NCI-H226 (cell line): Measurements from ENCODE around the gene PTPA.
"Not testable (repeated sequence)": the region's sequence is repeated elsewhere in the genome, so short reads cannot be mapped to it uniquely, and the experiment has no call there.

Experiments
- DNase-seq: peaks from one replicate; pipeline ENCODE4 v3.0.0-alpha.2; 2015

Gene PTPA

GRCh38 chr9:129178568-129179382 lies 67.6 kb downstream of the PTPA start:
- DNase-seq, result no peak

GRCh38 chr9:129181246-129181645 lies 70.0 kb downstream of the PTPA start:
- DNase-seq, result no peak

GRCh38 chr9:129182122-129182521 lies 70.9 kb downstream of the PTPA start:
- no peak for DNase-seq

DNA sequence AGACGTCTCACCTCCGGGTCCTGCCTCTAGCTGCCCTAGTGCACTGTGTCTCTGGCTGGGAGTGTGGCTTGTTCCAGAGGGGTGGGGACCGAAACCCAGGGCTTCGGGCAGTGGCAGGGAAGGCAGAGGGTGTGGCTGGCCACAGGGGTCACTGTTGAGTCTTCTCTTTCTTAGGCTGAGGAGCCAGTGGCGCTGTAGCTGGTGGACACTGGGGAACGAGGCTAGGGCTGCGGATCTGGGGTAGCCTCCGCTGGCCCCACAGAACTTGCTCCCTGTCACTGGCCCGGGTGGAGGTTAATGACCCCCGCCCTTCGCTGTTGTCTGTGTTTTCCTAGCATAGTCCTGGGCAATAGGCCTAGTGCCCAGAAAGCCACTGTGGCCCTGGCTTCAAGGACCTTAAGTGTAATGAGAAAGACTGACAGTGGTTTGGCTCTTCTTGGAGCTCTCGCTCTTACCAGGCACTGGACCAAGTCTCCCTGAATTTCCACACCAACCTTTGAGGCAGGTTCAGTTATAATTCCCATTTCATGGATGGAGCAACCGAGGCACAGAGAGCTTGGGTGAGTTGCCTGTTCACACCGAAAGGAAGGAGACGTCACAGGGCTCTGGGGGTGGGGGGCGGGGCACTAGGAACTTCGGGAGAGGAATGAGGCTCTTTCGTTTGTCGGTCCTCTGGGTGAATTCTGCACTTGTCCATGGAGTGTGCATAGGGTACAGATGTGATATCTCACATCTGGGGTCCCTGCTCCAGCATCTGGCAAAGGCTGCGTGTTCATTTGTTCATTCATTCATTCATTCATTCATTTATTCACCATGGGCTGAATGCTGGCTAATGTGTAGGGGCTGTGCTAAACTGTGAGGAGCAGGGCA lies 71.6 kb downstream of the PTPA start:
- no peak for DNase-seq

- DNase-seq, result no peak
Observed at GRCh38 chr9:129183495-129184218, 72.4 kb downstream of the PTPA start.

DNA sequence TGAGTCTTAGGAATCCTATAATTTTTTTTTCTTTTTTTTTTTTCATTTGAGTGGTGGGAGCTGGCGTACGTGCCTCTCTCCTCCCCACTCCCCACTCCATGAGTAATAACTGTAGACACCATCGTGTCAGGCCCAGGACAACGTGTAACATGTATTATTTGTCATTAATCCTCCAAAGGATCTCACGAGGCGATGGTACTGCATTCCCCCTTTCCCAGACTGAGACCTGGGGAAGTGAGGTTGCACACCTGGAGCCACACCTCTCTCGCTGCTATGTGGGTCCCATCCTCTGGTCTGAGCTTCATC lies 73.0 kb downstream of the PTPA start:
- DNase-seq, result no peak

DNA sequence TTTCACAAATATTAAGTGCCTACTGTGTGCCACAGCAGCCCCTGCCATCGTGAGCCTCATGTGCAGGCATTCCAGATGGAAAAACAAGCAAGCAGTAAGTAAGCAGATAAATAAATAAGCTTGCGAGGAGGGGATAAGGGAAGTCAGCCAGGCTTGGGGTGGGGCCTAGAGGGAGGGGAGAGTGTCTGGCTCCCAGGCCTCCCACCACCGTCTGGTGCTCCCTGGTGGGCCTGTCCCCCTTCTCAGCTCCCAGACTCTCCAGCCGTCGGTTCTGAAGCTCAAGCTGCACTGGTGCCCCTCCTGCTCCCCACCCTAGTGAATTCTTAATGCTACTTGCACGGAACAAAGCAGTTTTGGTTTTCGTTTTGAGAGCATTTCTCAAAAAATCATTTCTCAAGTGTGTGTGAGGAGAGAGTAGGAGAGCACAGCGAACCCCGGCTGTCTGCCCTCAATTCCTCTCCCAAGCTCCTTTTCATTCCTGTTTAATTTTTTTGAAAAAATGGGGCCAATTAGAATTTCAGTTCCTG lies 73.4 kb downstream of the PTPA start:
- no peak for DNase-seq

GRCh38 chr9:129185402-129185801 lies 74.2 kb downstream of the PTPA start:
- DNase-seq, result no peak

- DNase-seq, result no peak
Observed at GRCh38 chr9:129185991-129186390, 74.8 kb downstream of the PTPA start.

DNA sequence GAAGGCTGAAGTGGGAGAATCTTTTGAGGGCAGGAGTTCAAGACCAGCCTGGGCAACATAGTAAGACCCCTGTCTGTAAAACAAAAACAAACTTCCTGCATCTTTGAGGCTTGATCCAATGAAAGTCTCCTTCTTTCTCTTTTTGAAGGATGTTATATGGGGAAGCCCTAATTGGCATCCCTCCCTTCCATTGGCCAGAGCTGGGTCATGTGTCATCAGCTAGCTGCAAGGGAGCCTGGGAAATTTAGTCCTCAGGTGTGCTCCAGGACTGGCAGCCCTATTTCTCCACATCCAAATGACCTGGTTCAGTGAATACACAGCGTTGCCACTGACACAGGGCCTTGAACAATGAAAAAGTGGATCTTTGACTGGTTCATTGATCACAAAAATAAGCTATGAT lies 75.8 kb downstream of the PTPA start:
- DNase-seq, result no peak

DNA sequence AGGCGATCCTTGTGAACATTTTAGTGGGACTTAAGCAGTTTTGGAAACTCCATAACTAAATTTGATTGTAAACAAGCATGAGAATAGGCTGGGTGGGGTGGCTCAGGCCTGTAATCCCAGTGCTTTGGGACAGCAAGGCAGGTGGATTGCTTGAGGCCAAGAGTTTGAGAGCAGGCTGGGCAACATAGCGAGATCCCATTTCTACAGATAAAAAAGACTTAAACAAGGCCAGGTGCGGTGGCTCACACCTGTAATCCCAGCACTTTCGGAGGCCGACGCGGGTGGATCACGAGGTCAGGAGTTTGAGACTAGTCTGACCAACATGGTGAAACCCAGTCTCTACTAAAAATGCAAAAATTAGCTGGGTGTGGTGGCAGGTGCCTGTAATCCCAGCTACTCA lies 78.8 kb downstream of the PTPA start:
- DNase-seq, result not testable (repeated sequence)

GRCh38 chr9:129191234-129191633 lies 80.0 kb downstream of the PTPA start:
- DNase-seq, result no peak

GRCh38 chr9:129193655-129194054 lies 82.4 kb downstream of the PTPA start:
- no peak for DNase-seq

DNA sequence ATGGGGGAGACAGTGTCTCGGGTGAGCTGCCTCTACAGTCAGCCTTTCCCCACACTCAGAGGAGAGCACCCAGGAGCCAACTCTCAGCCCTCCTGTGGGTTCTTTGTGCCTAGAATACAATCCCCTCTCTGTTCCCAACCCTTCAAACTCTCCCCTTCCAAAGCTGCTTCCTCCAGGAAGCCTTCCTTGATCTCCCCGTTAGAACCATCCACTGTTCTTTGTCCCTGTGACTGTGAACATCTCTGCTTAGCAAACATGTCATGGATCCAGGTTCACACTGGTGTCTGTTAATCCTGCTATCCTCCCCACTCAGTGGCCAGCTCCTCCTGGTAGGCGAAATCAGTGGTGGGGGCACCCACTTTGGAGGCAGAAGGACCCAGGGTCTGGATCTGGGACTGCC lies 83.0 kb downstream of the PTPA start:
- DNase-seq, result no peak

DNA sequence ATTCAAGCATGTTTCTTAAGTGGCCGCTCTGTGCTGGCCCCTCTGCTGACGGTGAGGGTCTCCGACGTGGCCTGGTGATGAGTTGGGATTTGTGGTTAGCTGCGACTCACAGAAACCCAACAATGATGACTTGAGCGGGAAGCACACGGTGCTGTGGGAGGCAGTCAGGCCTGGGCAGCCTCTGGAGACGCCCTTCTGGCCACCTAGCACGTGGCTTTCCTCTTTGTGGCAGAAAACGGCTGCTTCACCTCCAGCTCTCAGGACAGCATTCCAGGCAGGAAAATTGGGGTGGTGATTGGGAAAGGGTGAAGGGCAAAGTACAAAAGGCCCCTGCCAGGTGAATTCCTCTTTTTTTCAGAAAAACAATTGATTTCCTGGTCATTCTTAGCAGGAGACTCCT lies 84.4 kb downstream of the PTPA start:
- no peak for DNase-seq

DNA sequence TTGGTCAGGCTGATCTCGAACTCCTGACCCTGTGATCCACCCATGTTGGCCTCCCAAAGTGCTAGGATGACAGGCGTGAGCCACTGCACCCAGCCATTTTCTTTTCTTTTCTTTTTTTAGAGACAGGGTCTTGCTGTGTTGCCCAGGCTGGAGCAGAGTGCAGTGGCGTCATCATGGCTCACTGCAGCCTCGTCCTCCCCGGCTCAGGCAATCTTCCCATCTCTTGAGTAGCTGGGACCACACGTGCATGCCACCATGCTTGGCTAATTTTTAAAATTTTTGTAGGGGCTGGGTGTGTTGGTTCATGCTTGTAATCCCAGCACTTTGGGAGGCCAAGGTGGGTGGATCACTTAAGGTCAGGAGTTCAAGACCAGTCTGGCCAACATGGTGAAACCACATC lies 85.8 kb downstream of the PTPA start:
- DNase-seq, result not testable (repeated sequence)

- no peak for DNase-seq
Observed at GRCh38 chr9:129197978-129198318, 86.7 kb downstream of the PTPA start.
